PFSK-1 (cell line): ENCODE results near the gene GRB10.

ENCODE experiments used
- FOXP2 ChIP-seq: optimal IDR thresholded peaks from 2 replicates; pipeline ENCODE3; 2011; ENCODE audit warnings: borderline replicate concordance, control low read depth, inconsistent platforms; ENCODE audit not compliant: insufficient read depth; ENCODE audit errors: extremely low read length, extremely low read depth
- POLR2AphosphoS5 ChIP-seq: IDR thresholded peaks from 2 replicates; pipeline ENCODE4 v1.6.1; 2012; ENCODE audit warnings: low read depth, mild to moderate bottlenecking, control low read depth, low read length, moderate library complexity
- SIN3A ChIP-seq: IDR thresholded peaks from 2 replicates; pipeline ENCODE4 v1.6.1; 2012; ENCODE audit warnings: mild to moderate bottlenecking, low read length, moderate library complexity, borderline replicate concordance; ENCODE audit not compliant: insufficient read depth
- TAF1 ChIP-seq: IDR thresholded peaks from 2 replicates; pipeline ENCODE4 v1.6.1; 2012; ENCODE audit warnings: low read length, control low read depth, borderline replicate concordance; ENCODE audit not compliant: insufficient read depth
- TF ChIP-seq, protein P1 (sequence below), 2 experiments: IDR thresholded peaks; 2 replicates each; pipeline versions ENCODE4 v1.6.1 to v1.8.0; 2011 to 2012; ENCODE audit warnings: low read depth in 2 of 2, low read length in 2 of 2, control low read depth in 1 of 2, inconsistent platforms in 1 of 2, mild to moderate bottlenecking in 1 of 2, moderate library complexity in 1 of 2; ENCODE audit not compliant: insufficient read depth in 1 of 2

DNA sequence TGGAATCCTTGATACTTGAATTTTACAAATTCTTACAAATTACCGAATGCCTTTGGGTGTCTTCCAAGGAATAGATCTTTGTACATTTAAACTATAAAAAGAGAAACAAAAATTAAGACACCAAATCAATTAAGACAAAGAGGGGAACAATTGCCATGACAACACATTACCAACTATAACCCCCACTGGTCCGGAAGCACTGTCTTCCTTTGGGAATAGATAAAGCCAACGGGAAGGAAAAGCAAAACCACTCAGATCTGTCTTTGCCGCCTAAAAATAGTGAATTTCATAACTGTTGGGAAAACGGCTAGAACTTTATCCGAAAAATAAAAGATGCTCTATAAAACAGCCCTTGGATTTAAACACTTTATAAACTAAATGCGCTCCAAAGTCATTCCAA is 37.4 kb downstream of the GRB10 start:
- no peak for TF ChIP-seq POLR2AphosphoS5
- TF ChIP-seq FOXP2 = no peak
- TF ChIP-seq, protein P1, sequence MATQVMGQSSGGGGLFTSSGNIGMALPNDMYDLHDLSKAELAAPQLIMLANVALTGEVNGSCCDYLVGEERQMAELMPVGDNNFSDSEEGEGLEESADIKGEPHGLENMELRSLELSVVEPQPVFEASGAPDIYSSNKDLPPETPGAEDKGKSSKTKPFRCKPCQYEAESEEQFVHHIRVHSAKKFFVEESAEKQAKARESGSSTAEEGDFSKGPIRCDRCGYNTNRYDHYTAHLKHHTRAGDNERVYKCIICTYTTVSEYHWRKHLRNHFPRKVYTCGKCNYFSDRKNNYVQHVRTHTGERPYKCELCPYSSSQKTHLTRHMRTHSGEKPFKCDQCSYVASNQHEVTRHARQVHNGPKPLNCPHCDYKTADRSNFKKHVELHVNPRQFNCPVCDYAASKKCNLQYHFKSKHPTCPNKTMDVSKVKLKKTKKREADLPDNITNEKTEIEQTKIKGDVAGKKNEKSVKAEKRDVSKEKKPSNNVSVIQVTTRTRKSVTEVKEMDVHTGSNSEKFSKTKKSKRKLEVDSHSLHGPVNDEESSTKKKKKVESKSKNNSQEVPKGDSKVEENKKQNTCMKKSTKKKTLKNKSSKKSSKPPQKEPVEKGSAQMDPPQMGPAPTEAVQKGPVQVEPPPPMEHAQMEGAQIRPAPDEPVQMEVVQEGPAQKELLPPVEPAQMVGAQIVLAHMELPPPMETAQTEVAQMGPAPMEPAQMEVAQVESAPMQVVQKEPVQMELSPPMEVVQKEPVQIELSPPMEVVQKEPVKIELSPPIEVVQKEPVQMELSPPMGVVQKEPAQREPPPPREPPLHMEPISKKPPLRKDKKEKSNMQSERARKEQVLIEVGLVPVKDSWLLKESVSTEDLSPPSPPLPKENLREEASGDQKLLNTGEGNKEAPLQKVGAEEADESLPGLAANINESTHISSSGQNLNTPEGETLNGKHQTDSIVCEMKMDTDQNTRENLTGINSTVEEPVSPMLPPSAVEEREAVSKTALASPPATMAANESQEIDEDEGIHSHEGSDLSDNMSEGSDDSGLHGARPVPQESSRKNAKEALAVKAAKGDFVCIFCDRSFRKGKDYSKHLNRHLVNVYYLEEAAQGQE (IDR thresholded peaks at IDR 0.05; ENCODE audit: insufficient read depth in 1 of 2, low read depth in 2 of 2, low read length in 2 of 2) = no peak
- TF ChIP-seq SIN3A = no peak
- TF ChIP-seq TAF1 = no peak
